SK-N-SH treated with all-trans-retinoic acid at 6 μM for 48 hours (cell line): ENCODE results near the gene SULT1A3.
"Not testable (repeated sequence)": the region's sequence is repeated elsewhere in the genome, so short reads cannot be mapped to it uniquely, and the experiment has no call there.

Experiments used
- ATAC-seq: fragments of 200-7000 bp; cut with Tn5 transposase; 3 replicates; pipeline ENCODE4 v1.9.1; 2020; ENCODE audit warnings: mild to moderate bottlenecking, moderate library complexity
- ARNTL ChIP-seq: fragments of 450-650 bp; formaldehyde crosslinking; IDR thresholded peaks from 2 replicates; pipeline ENCODE4 v1.5.0; 2020; ENCODE audit warnings: low read depth, mild to moderate bottlenecking, moderate library complexity, borderline replicate concordance
- CSDC2 ChIP-seq: fragments of 250-450 bp; sonication (Bioruptor Pico); IDR thresholded peaks from 2 replicates; pipeline ENCODE4 v1.5.0; 2020; ENCODE audit warnings: mild to moderate bottlenecking, moderate library complexity
- ESRRG ChIP-seq: fragments of 250-450 bp; sonication (Bioruptor Pico); IDR thresholded peaks from 2 replicates; pipeline ENCODE4 v1.6.1; 2021; ENCODE audit warnings: mild to moderate bottlenecking
- GLIS3 ChIP-seq: fragments of 250-450 bp; sonication (Bioruptor Pico); IDR thresholded peaks from 2 replicates; pipeline ENCODE4 v1.5.0; 2020; ENCODE audit warnings: mild to moderate bottlenecking, moderate library complexity
- ISL1 ChIP-seq: fragments of 250-450 bp; sonication (Bioruptor Pico); IDR thresholded peaks from 2 replicates; pipeline ENCODE4 v2.1.2; 2022; ENCODE audit warnings: mild to moderate bottlenecking, moderate library complexity
- OSR1 ChIP-seq: fragments of 250-450 bp; sonication (Bioruptor Pico); IDR thresholded peaks from 2 replicates; pipeline ENCODE4 v1.8.0; 2022; ENCODE audit warnings: moderate library complexity, mild to moderate bottlenecking, inconsistent platforms
- PPARA ChIP-seq: fragments of 250-450 bp; sonication (Bioruptor Pico); IDR thresholded peaks from 2 replicates; pipeline ENCODE4 v1.5.0; 2020; ENCODE audit warnings: mild to moderate bottlenecking, borderline replicate concordance
- TCF4 ChIP-seq: fragments of 250-450 bp; sonication (Bioruptor Pico); IDR thresholded peaks from 2 replicates; pipeline ENCODE4 v1.8.0; 2021; ENCODE audit warnings: mild to moderate bottlenecking, moderate library complexity, borderline replicate concordance
- TOX ChIP-seq: fragments of 250-450 bp; sonication (Bioruptor Pico); IDR thresholded peaks from 2 replicates; pipeline ENCODE4 v1.8.0; 2021; ENCODE audit warnings: mild to moderate bottlenecking, moderate library complexity, borderline replicate concordance
- ZC3H10 ChIP-seq: fragments of 250-450 bp; sonication (Bioruptor Pico); IDR thresholded peaks from 2 replicates; pipeline ENCODE4 v1.5.1; 2021; ENCODE audit warnings: mild to moderate bottlenecking, moderate library complexity
- ZFP3 ChIP-seq: fragments of 250-450 bp; sonication (Bioruptor Pico); IDR thresholded peaks from 2 replicates; pipeline ENCODE4 v1.5.0; 2020; ENCODE audit warnings: mild to moderate bottlenecking, moderate library complexity
- ZFP30 ChIP-seq: fragments of 450-650 bp; formaldehyde crosslinking; IDR thresholded peaks from 2 replicates; pipeline ENCODE4 v1.5.0; 2022; ENCODE audit warnings: mild to moderate bottlenecking, moderate library complexity
- ZNF565 ChIP-seq: fragments of 450-650 bp; formaldehyde crosslinking; conservative IDR thresholded peaks from 2 replicates; pipeline ENCODE4 v1.5.0; 2020; ENCODE audit warnings: low read depth, mild to moderate bottlenecking, moderate library complexity
- ZNF8 ChIP-seq: fragments of 450-650 bp; formaldehyde crosslinking; IDR thresholded peaks from 2 replicates; pipeline ENCODE4 v1.5.0; 2020; ENCODE audit warnings: mild to moderate bottlenecking, moderate library complexity
- TF ChIP-seq, protein P1 (sequence below): fragments of 250-450 bp; sonication (Bioruptor Pico); IDR thresholded peaks from 2 replicates; pipeline ENCODE4 v1.5.1; 2021; ENCODE audit warnings: mild to moderate bottlenecking, moderate library complexity
- TF ChIP-seq, protein P2 (sequence below): fragments of 250-450 bp; sonication (Bioruptor Pico); IDR thresholded peaks from 2 replicates; pipeline ENCODE4 v1.8.0; 2020; ENCODE audit warnings: mild to moderate bottlenecking, moderate library complexity, borderline replicate concordance
- TF ChIP-seq, protein P3 (sequence below): fragments of 250-450 bp; sonication (Bioruptor Pico); IDR thresholded peaks from 2 replicates; pipeline ENCODE4 v1.5.0; 2020; ENCODE audit warnings: mild to moderate bottlenecking, moderate library complexity

SULT1A3 gene

DNA sequence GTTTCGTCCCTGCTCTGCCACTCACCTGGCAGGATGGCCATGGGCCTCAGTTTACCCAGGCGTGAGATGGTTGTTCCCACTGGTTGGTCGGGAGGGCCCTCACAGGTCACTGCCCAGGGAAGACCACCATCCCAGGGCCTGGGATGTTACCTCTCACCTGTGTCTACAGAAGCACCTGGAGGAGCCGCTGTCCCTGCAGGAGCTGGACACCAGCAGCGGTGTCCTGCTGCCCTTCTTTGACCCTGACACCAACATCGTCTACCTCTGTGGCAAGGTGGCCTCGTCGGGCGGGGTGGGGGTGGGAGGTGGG, 11.5 kb upstream of the SULT1A3 start:
- no peak for ATAC-seq
- TF ChIP-seq ZNF565 (CRISPR knock-in tag) (no peak), ZFP30 (CRISPR knock-in tag) (no peak), ESRRG (no peak), PPARA (CRISPR knock-in tag) (no peak), ARNTL (no peak), TCF4 (no peak), CSDC2 (CRISPR knock-in tag) (no peak), GLIS3 (CRISPR knock-in tag) (no peak), ZFP3 (CRISPR knock-in tag) (no peak), ZNF8 (CRISPR knock-in tag) (no peak), ISL1 (CRISPR knock-in tag) (no peak), OSR1 (CRISPR knock-in tag) (no peak)
- TF ChIP-seq, protein P1, sequence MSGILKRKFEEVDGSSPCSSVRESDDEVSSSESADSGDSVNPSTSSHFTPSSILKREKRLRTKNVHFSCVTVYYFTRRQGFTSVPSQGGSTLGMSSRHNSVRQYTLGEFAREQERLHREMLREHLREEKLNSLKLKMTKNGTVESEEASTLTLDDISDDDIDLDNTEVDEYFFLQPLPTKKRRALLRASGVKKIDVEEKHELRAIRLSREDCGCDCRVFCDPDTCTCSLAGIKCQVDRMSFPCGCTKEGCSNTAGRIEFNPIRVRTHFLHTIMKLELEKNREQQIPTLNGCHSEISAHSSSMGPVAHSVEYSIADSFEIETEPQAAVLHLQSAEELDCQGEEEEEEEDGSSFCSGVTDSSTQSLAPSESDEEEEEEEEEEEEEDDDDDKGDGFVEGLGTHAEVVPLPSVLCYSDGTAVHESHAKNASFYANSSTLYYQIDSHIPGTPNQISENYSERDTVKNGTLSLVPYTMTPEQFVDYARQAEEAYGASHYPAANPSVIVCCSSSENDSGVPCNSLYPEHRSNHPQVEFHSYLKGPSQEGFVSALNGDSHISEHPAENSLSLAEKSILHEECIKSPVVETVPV (CRISPR knock-in tag), result no peak
- TF ChIP-seq, protein P2, sequence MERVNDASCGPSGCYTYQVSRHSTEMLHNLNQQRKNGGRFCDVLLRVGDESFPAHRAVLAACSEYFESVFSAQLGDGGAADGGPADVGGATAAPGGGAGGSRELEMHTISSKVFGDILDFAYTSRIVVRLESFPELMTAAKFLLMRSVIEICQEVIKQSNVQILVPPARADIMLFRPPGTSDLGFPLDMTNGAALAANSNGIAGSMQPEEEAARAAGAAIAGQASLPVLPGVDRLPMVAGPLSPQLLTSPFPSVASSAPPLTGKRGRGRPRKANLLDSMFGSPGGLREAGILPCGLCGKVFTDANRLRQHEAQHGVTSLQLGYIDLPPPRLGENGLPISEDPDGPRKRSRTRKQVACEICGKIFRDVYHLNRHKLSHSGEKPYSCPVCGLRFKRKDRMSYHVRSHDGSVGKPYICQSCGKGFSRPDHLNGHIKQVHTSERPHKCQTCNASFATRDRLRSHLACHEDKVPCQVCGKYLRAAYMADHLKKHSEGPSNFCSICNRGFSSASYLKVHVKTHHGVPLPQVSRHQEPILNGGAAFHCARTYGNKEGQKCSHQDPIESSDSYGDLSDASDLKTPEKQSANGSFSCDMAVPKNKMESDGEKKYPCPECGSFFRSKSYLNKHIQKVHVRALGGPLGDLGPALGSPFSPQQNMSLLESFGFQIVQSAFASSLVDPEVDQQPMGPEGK (CRISPR knock-in tag), result no peak
- TF ChIP-seq, protein P3, sequence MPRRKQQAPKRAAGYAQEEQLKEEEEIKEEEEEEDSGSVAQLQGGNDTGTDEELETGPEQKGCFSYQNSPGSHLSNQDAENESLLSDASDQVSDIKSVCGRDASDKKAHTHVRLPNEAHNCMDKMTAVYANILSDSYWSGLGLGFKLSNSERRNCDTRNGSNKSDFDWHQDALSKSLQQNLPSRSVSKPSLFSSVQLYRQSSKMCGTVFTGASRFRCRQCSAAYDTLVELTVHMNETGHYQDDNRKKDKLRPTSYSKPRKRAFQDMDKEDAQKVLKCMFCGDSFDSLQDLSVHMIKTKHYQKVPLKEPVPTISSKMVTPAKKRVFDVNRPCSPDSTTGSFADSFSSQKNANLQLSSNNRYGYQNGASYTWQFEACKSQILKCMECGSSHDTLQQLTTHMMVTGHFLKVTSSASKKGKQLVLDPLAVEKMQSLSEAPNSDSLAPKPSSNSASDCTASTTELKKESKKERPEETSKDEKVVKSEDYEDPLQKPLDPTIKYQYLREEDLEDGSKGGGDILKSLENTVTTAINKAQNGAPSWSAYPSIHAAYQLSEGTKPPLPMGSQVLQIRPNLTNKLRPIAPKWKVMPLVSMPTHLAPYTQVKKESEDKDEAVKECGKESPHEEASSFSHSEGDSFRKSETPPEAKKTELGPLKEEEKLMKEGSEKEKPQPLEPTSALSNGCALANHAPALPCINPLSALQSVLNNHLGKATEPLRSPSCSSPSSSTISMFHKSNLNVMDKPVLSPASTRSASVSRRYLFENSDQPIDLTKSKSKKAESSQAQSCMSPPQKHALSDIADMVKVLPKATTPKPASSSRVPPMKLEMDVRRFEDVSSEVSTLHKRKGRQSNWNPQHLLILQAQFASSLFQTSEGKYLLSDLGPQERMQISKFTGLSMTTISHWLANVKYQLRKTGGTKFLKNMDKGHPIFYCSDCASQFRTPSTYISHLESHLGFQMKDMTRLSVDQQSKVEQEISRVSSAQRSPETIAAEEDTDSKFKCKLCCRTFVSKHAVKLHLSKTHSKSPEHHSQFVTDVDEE, result no peak

DNA sequence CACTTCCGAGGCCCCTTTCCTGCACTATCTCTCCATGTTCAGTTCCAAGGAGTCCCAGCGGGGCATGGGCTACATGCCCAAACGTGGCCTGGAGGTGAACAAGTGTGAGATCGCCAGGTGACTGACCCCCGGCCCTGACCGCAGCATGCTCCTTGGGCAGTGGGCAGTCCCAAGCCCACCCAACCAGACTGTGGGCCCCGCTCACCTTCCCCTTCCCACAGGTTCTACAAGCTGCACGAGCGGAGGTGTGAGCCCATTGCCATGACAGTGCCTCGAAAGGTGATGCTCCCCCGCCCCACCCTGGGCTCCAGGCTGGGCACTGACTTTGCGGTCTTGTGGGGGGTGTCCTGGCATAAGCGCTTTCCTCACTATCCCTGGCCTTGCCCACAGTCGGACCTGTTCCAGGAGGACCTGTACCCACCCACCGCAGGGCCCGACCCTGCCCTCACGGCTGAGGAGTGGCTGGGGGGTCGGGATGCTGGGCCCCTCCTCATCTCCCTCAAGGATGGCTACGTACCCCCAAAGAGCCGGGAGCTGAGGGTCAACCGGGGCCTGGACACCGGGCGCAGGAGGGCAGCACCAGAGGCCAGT, 11.0 kb upstream of the SULT1A3 start:
- no peak for ATAC-seq
- TF ChIP-seq, protein P2 (CRISPR knock-in tag), result no peak
- TF ChIP-seq, protein P3, result no peak
- TF ChIP-seq ARNTL, result no peak
- no peak for TF ChIP-seq ZC3H10 (CRISPR knock-in tag)
- no peak for TF ChIP-seq CSDC2 (CRISPR knock-in tag)
- no peak for TF ChIP-seq TOX (CRISPR knock-in tag)
- TF ChIP-seq ESRRG, result no peak
- no peak for TF ChIP-seq ISL1 (CRISPR knock-in tag)

DNA sequence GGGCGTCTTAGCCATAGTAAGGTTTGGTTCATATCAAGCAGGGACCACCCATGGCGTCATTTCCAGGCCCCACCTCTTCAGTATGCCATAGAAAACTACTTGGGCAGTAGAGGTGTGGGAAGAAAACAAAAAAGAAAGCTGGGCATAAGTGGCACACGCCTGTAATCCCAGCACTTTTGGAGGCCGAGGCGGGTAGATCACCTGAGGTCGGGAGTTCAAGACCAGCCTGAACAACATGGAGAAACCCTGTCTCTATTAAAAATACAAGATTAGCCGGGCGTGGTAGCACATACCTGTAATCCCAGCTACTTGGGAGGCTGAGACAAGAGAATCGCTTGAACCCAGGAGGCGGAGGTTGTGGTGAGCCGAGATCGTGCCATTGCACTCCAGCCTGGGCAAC, 7.9 kb upstream of the SULT1A3 start:
- ATAC-seq, result not testable (repeated sequence)

DNA sequence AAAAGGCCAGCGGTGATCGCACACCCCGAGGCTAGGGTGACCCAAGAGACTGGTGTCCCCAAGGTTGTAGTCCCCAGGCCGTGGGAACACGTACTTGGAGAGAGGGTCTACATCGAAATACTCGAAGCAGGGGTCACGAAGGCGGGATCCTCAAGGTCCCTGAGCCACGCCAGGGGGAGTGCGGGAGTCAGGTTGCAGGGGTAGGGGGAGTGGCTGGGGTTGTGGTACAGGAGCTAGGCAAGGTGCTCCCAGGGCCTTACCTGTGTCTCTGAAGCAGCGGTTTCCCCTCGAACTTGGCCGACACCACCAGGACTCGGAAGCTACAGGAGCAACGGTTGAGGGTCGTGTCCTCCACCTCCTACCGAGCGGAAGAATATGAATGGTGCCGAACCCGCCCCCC, 6.0 kb upstream of the SULT1A3 start:
- ATAC-seq, result peak; percentile 34

DNA sequence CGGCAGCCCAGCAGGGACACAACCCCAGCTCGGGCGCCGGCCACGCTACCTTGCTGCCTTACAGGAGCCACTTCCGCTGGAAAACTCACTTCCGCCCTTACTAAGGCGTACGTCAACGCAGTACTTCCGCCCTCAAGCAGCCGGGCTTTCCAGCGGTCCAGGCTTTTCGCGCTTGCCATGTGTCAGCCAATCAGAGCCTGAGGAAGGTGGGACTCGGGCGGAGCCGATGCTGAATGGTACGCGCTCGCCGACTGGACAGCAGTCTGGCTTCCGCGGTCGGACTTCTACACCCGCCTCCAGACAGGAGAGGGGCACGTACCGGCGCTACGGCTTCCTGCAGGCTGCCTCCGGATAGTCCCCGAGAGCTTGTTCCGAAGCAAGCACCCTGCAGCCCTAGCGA, 5.4 kb upstream of the SULT1A3 start, which contains the start of the genes BOLA2B and SLX1A:
TSS of gene BOLA2B (minus strand) at position 52 of the 400 bp plus-strand sequence. CDS start 71 bp downstream, outside the sequence.
TSS of gene SLX1A (plus strand) at position 261 of the 400 bp plus-strand sequence. CDS start 210 bp downstream, outside the sequence.
- ATAC-seq, result peak; percentile 95

DNA sequence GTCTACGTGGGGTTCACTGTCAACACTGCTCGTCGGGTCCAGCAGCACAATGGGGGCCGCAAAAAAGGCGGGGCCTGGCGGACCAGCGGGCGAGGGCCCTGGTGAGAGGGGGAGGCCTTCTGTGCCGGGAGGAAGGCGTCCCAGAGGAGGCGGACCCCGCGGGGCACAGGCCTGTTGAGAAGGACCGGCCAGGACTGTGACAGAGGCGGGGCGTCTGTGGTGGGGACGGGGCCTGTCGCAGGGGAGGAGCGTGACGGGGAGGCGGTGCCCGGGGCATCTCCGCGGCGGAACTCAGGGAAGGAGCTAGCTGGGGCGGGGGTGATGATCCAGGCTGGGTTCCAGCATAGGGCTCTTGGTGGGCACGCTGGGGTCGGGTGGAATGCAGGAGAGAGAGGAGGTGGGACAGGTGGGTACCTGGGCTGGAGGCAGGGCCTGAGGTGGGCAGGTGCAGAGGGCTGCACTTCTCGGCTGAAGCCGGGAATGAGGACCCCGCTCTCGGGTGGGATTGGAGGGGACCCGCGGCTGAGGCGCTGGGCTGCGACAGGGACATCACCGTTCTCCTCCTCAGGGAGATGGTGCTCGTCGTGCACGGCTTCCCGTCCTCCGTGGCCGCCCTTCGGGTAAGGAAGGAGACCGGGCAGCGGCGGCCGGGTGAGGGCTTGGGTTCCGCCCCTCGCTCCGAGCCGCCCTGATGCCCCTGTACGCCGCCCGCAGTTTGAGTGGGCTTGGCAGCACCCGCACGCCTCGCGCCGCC, 4.7 kb upstream of the SULT1A3 start:
- peak; percentile 82 for ATAC-seq

DNA sequence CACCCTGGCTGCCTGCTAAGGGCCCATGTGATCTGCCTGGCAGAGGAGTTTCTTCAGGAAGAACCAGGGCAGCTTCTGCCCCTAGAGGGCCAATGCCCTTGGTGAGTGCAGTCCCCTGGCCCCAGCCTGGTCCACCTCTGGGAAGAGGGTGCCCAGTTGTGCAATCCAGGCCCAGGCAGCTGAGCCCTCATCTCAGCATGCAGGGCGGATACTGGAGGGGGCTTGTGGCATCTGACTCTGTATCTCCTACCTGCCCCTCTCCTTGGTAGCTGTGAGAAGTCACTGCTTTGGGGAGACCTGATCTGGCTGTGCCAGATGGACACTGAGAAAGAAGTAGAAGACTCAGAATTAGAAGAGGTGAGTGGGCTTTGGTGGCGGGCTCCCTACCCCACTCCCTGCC, 2.1 kb upstream of the SULT1A3 start:
- not testable (repeated sequence) for ATAC-seq

DNA sequence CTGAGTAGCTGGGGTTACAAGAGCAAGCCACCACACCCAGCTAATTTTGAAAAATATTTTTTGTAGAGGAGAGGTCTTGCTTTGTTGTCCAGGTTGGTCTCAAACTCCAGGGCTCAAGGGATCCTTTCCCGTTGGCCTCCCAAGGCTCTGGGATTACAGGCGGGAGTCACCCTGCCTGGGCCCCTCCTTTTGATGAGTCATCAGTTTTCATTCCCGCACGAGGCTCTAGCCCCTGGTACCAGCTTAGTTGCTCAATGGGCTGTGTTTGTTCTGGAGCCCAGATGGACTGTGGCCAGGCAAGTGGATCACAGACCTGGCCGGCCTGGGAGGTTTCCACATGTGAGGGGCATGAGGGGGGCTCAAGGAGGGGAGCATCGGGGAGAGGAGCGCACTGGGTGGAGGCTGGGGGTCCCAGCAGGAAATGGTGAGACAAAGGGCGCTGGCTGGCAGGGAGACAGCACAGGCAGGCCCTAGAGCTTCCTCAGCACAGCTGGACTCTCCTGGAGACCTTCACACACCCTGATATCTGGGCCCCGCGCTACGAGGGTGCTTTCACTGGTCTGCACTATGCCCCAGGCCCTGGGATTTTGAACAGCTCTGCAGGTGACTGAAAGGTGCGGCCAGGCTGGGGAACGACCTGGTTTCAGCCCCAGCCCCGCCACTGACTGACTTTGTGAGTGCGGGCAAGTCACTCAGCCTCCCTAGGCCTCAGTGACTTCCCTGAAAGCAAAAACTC, 721 bp downstream of the SULT1A3 start:
- peak; percentile 50 for ATAC-seq
